Trophoblast cell (in vitro differentiated cells and primary cell): Measurements from ENCODE around the gene MMP24OS.
A peak's percentile ranks its signal among the peaks of the same experiment; 100 is the strongest.

ENCODE experiments used
- DNase-seq, 2 donors: peaks; one replicate each; pipeline ENCODE4 v3.0.0-alpha.2; 2016
- H2AFZ ChIP-seq: 2 replicates; pipeline ENCODE4 v1.6.1; 2013; ENCODE audit warnings: low read length, moderate library complexity, mild to moderate bottlenecking; ENCODE audit not compliant: insufficient read depth, poor library complexity
- H2AK5ac ChIP-seq: 2 replicates; pipeline ENCODE4 v1.6.1; 2013; ENCODE audit warnings: mild to moderate bottlenecking, low read length
- H2BK120ac ChIP-seq: 2 replicates; pipeline ENCODE4 v1.6.1; 2013; ENCODE audit warnings: low read length, mild to moderate bottlenecking, moderate library complexity; ENCODE audit not compliant: insufficient read depth, poor library complexity
- H2BK12ac ChIP-seq: 2 replicates; pipeline ENCODE4 v1.6.1; 2013; ENCODE audit warnings: mild to moderate bottlenecking, low read length, moderate library complexity
- H2BK5ac ChIP-seq: 2 replicates; pipeline ENCODE4 v1.6.1; 2013; ENCODE audit warnings: low read length, low read depth, moderate library complexity, mild to moderate bottlenecking; ENCODE audit not compliant: poor library complexity
- H3K14ac ChIP-seq: 2 replicates; pipeline ENCODE4 v1.6.1; 2013; ENCODE audit warnings: mild to moderate bottlenecking, low read length
- H3K18ac ChIP-seq: 2 replicates; pipeline ENCODE4 v1.6.1; 2013; ENCODE audit warnings: mild to moderate bottlenecking, low read length
- H3K23ac ChIP-seq: 2 replicates; pipeline ENCODE4 v1.6.1; 2013; ENCODE audit warnings: low read length
- H3K27ac ChIP-seq: 2 replicates; pipeline ENCODE4 v1.5.1; 2013; ENCODE audit warnings: low read depth, mild to moderate bottlenecking, inconsistent platforms, low read length, moderate library complexity
- H3K27me3 ChIP-seq: 2 replicates; pipeline ENCODE4 v1.6.1; 2013; ENCODE audit warnings: inconsistent platforms, mild to moderate bottlenecking, low read length, moderate library complexity; ENCODE audit not compliant: insufficient read depth
- H3K36me3 ChIP-seq, 2 experiments: 1 replicate in 1 of 2; 2 replicates in 1 of 2; pipeline ENCODE4 v1.6.1; 2013; ENCODE audit warnings: low read length in 2 of 2, mild to moderate bottlenecking in 2 of 2, moderate library complexity in 1 of 2; ENCODE audit not compliant: insufficient read depth in 2 of 2, control insufficient read depth in 1 of 2
- H3K4ac ChIP-seq: 2 replicates; pipeline ENCODE4 v1.6.1; 2013; ENCODE audit warnings: low read depth, mild to moderate bottlenecking, low read length, moderate library complexity
- H3K4me1 ChIP-seq, 2 experiments: 1 replicate in 1 of 2; 2 replicates in 1 of 2; pipeline ENCODE4 v1.6.1; 2013; ENCODE audit warnings: low read length in 2 of 2, mild to moderate bottlenecking in 2 of 2, moderate library complexity in 1 of 2; ENCODE audit not compliant: insufficient read depth in 2 of 2, control insufficient read depth in 1 of 2
- H3K4me2 ChIP-seq: 2 replicates; pipeline ENCODE4 v1.6.1; 2013; ENCODE audit warnings: inconsistent platforms, mild to moderate bottlenecking, low read length, moderate library complexity
- H3K4me3 ChIP-seq: 2 replicates; pipeline ENCODE4 v1.5.1; 2013; ENCODE audit warnings: mild to moderate bottlenecking, low read depth, low read length, inconsistent platforms
- H3K79me1 ChIP-seq: one replicate; pipeline ENCODE4 v1.6.1; 2013; ENCODE audit warnings: low read length
- H3K79me2 ChIP-seq: 2 replicates; pipeline ENCODE4 v1.6.1; 2013; ENCODE audit warnings: low read length, mild to moderate bottlenecking; ENCODE audit not compliant: control insufficient read depth, insufficient read depth, poor library complexity
- H3K9ac ChIP-seq: 2 replicates; pipeline ENCODE4 v1.6.1; 2013; ENCODE audit warnings: mild to moderate bottlenecking, low read length
- H3K9me3 ChIP-seq: 2 replicates; pipeline ENCODE4 v1.6.1; 2013; ENCODE audit warnings: low read depth, mild to moderate bottlenecking, control low read depth, inconsistent platforms, low read length; ENCODE audit not compliant: insufficient read depth
- H4K12ac ChIP-seq: 2 replicates; pipeline ENCODE4 v1.6.1; 2013; ENCODE audit warnings: low read depth, mild to moderate bottlenecking, low read length, moderate library complexity
- H4K8ac ChIP-seq: 2 replicates; pipeline ENCODE4 v1.6.1; 2013; ENCODE audit warnings: low read depth, mild to moderate bottlenecking, low read length, moderate library complexity
- H4K91ac ChIP-seq: one replicate; pipeline ENCODE4 v1.6.1; 2013; ENCODE audit warnings: low read depth, mild to moderate bottlenecking, low read length, moderate library complexity
- WGBS: extraction: QIAGEN DNeasy Blood & Tissue Kit; methylation state at CpG from one replicate; pipeline ENCODE4 v1.1.7; 2013; ENCODE audit warnings: missing lambda C conversion rate; ENCODE audit not compliant: insufficient read length, insufficient coverage; ENCODE audit errors: extremely low coverage; 5-methylcytosine and 5-hydroxymethylcytosine counted together

MMP24OS gene

DNA sequence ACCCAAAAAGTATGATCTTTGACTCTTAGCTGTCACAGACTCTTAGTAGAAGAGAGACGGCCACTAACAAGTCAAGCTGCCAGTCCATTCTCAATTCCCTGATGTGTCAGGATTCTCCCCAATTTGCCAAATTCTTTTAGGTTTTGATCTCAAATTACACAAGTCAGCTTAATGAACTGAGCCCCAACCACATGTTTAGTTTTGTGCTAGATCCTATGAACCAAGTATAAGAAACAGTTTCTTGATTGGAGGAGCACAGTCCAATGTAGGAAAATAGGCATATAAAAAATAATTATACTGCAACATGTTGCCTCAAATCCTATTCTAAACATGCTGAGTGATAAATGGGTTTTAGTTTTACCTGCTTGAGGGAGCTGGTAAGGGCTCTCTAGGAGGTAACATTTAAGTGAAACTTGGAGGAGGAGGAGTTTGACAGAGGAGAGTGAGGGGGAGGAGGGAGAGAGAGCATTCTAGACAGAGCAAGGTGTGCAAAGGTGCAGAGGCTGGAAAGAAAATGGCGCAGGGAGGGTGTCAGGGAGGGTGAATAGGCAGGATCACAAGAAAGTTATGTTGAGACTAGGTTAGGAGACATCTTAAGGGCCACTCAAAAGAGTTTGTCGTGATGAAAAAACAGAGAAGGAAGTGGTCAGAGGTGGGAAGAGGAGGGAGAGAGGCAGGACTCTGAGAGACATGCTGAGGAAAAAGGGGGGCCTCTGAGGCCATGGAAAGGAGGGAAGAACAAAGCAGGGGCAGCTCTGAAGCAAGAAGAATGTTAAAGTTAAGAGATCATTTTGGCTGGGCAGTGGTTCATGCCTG lies 37.1 kb upstream of the MMP24OS start:
- Histone ChIP-seq H2BK12ac (no peak overlapping the region), H3K4me1 (peaks cover 0 to under 1% of the 10 kb centered on the region in 2 experiments), H2AFZ (no peak overlapping the region), H3K4ac (no peak overlapping the region), H3K27ac (no peak overlapping the region), H3K9me3 (no peaks in the 10 kb centered on the region), H4K8ac (no peak overlapping the region), H3K79me1 (no peaks in the 10 kb centered on the region), H4K12ac (no peak overlapping the region), H3K27me3 (no peaks in the 10 kb centered on the region), H2BK5ac (no peak overlapping the region), H4K91ac (no peak overlapping the region), H3K79me2 (no peaks in the 10 kb centered on the region), H3K4me3 (no peak overlapping the region), H3K23ac (no peak overlapping the region), H2AK5ac (no peak overlapping the region), H3K9ac (no peak overlapping the region), H3K4me2 (no peak overlapping the region), H2BK120ac (no peak overlapping the region), H3K14ac (no peak overlapping the region), H3K18ac (no peak overlapping the region), H3K36me3 (peaks cover 0 to 3% of the 10 kb centered on the region in 2 experiments)
- DNase-seq, result no peak
- WGBS, result no CpG with 5 or more reads among the region's 3 CpGs

DNA sequence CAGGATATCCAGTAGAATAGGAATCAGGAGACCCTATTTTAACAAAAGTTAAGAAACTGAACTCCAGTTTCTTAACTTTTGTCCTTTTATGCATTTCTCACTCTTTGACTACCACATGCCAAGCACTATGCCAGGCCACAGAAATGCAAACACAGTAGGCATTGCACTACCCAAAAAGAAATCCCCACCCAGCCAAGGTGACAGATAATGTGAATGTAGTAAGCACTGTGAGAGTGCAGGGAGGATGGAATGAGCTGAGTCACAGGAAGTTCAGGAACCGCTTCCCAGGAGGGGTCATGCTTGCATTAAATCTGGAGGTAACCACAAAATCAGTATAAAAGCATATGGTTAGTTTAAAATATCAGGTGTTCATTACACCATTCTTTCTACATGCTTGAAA lies 34.4 kb upstream of the MMP24OS start:
- Histone ChIP-seq H3K27ac (no peak overlapping the region), H3K27me3 (no peaks in the 10 kb centered on the region), H3K9me3 (no peaks in the 10 kb centered on the region), H3K23ac (no peak overlapping the region), H2BK5ac (no peak overlapping the region), H3K36me3 (peaks cover 0 to 3% of the 10 kb centered on the region in 2 experiments), H2AK5ac (no peak overlapping the region), H3K9ac (no peak overlapping the region), H3K4me3 (no peak overlapping the region), H3K4ac (no peak overlapping the region), H3K79me2 (no peaks in the 10 kb centered on the region), H3K14ac (no peak overlapping the region), H2BK120ac (no peak overlapping the region), H4K8ac (no peak overlapping the region), H2BK12ac (no peak overlapping the region), H2AFZ (no peak overlapping the region), H3K18ac (no peak overlapping the region), H3K4me1 (no peaks in the 10 kb centered on the region), H4K12ac (no peak overlapping the region), H4K91ac (no peak overlapping the region), H3K79me1 (no peaks in the 10 kb centered on the region), H3K4me2 (no peak overlapping the region)
- no peak for DNase-seq
- no CpG with 5 or more reads among the region's 1 CpG for WGBS

DNA sequence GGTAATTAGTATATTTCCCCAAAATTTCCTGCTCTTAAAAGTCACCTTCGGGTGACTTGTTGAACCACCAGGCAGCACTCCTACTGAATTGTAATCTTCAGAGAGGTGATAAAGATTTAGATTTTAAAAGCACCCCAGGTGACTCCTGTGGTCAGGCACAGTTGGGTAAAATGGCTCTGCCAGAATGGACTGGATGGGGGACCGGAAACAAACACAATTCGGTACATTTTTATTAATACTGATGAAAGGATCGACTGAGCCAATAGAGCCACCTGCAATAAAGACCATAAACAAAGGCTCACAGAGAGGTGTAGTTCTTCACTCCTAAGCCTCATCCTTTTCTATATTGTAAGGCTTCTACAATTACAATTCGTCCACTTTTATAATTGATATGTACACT lies 33.9 kb upstream of the MMP24OS start:
- Histone ChIP-seq H3K79me2 (no peaks in the 10 kb centered on the region), H3K23ac (no peak overlapping the region), H2AK5ac (no peak overlapping the region), H3K14ac (no peak overlapping the region), H3K9me3 (no peaks in the 10 kb centered on the region), H2BK120ac (no peak overlapping the region), H4K91ac (no peak overlapping the region), H3K4me1 (peaks cover under 1% of the 10 kb centered on the region in 2 experiments), H4K8ac (no peak overlapping the region), H3K4me3 (no peak overlapping the region), H2BK12ac (no peak overlapping the region), H3K18ac (no peak overlapping the region), H3K4ac (no peak overlapping the region), H3K4me2 (no peak overlapping the region), H3K27ac (no peak overlapping the region), H2BK5ac (no peak overlapping the region), H4K12ac (no peak overlapping the region), H2AFZ (no peak overlapping the region), H3K9ac (no peak overlapping the region), H3K27me3 (no peaks in the 10 kb centered on the region), H3K36me3 (peaks cover 0 to 3% of the 10 kb centered on the region in 2 experiments), H3K79me1 (no peaks in the 10 kb centered on the region)
- DNase-seq, result no peak
- no CpG with 5 or more reads among the region's 5 CpGs for WGBS

DNA sequence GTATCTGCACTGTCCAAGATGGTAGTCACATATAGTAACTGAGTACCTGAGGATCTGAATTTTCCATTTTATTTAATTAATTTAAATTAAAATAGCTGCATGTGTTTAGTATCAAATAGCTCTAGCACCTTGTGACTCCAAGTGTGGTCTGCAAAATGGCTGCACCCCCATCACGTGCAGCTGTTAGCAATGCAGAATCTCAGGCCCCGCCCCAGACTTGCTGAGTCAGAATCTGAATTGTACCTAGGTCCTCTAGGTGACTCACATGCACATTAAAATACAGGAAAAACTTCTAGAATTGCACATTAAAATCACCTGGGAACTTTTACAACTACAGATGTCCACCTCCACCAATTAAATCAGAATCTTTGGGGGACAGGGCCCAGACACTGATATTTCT lies 33.5 kb upstream of the MMP24OS start:
- no peak overlapping the region for H3K27ac ChIP-seq
- H3K4me3 ChIP-seq, result no peak overlapping the region
- H3K79me2 ChIP-seq, result no peaks in the 10 kb centered on the region
- no peak overlapping the region for H4K91ac ChIP-seq
- DNase-seq, result peak in 1 of 2 donors; percentile 8
- H2BK5ac ChIP-seq, result no peak overlapping the region
- H3K23ac ChIP-seq, result no peak overlapping the region
- H3K79me1 ChIP-seq, result peaks cover under 1% of the 10 kb centered on the region
- H4K12ac ChIP-seq, result no peak overlapping the region
- H3K9me3 ChIP-seq, result no peaks in the 10 kb centered on the region
- H3K18ac ChIP-seq, result no peak overlapping the region
- no peak overlapping the region for H3K4me2 ChIP-seq
- H4K8ac ChIP-seq, result no peak overlapping the region
- H2AFZ ChIP-seq, result no peak overlapping the region
- H3K4me1 ChIP-seq, result peaks cover 4 to 5% of the 10 kb centered on the region in 2 experiments
- no peak overlapping the region for H2BK120ac ChIP-seq
- H3K36me3 ChIP-seq, result peaks cover 0 to 3% of the 10 kb centered on the region in 2 experiments
- no peak overlapping the region for H2BK12ac ChIP-seq
- WGBS, result no CpG with 5 or more reads among the region's 2 CpGs
- H3K9ac ChIP-seq, result no peak overlapping the region
- no peak overlapping the region for H3K4ac ChIP-seq
- no peaks in the 10 kb centered on the region for H3K27me3 ChIP-seq
- no peak overlapping the region for H3K14ac ChIP-seq
- no peak overlapping the region for H2AK5ac ChIP-seq
